ENCODE data around the gene PSIP1. TPM values are rescaled to one million over a fixed set of nuclear protein-coding genes. Genes with fewer than 3 reads are reported as not detected.
"Not testable (repeated sequence)": the region's sequence is repeated elsewhere in the genome, so short reads cannot be mapped to it uniquely, and the experiment has no call there.

Gene PSIP1
- total RNA-seq, 6 experiments from 2014 or later, result 32.6 to 56.7 (median 48.5) TPM

DNA sequence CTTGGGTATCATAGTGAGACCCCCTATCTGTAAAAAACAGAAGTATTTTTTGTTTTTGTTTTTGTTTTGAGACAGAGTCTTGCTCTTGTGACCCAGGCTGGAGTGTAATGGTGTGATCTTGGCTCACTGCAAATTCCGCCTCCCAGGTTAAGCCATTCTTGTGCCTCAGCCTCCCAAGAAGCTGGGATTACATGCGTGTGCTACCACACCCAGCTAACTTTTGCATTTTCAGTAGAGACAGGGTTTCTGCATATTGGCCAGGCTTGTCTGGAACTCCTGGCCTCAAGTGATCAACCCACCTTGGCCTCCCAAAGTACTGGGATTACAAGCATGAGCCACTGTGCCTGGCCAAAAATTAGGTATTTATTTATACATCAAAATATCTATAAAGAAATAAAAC, 31.9 kb upstream of the PSIP1 start:
- H3K4me1 Mint-ChIP-seq (ENCODE audit: low read depth), result no peaks in the 10 kb centered on the region
- H3K4me3 Mint-ChIP-seq, result no peak overlapping the region
- no peaks in the 10 kb centered on the region; the same call in 1 of the 2 replicates for H3K27me3 Mint-ChIP-seq (ENCODE audit: insufficient read depth)
- H3K27ac Mint-ChIP-seq, result no peak overlapping the region
- H3K9me3 Mint-ChIP-seq, result no peaks in the 10 kb centered on the region
- TF ChIP-seq, protein P1, sequence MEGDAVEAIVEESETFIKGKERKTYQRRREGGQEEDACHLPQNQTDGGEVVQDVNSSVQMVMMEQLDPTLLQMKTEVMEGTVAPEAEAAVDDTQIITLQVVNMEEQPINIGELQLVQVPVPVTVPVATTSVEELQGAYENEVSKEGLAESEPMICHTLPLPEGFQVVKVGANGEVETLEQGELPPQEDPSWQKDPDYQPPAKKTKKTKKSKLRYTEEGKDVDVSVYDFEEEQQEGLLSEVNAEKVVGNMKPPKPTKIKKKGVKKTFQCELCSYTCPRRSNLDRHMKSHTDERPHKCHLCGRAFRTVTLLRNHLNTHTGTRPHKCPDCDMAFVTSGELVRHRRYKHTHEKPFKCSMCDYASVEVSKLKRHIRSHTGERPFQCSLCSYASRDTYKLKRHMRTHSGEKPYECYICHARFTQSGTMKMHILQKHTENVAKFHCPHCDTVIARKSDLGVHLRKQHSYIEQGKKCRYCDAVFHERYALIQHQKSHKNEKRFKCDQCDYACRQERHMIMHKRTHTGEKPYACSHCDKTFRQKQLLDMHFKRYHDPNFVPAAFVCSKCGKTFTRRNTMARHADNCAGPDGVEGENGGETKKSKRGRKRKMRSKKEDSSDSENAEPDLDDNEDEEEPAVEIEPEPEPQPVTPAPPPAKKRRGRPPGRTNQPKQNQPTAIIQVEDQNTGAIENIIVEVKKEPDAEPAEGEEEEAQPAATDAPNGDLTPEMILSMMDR (IDR thresholded peaks at IDR 0.05), result no peak
- H3K36me3 Mint-ChIP-seq (ENCODE audit: low read depth), result no peaks in the 10 kb centered on the region
- DNase-seq, result no peak

DNA sequence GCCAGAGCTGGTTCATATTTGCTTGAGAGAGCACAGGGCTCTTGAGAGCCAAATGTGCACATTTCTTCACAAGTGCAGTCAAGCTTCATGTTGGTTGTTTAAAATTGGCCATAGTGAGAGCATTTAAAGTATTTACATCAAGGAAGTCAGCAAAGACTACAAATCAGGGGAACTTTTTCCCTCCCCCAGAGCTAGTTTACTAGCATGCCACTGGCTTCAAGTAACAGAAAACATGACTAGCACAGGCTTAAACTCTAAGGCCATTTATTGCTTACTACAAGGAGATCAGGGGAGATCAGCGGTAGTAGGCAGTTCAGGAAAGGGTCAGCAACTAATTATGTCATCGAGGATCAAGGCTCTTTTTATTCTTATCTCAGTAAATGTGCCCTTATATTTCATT, 31.1 kb upstream of the PSIP1 start:
- H3K4me1 Mint-ChIP-seq (ENCODE audit: low read depth), result no peaks in the 10 kb centered on the region
- no peak overlapping the region for H3K4me3 Mint-ChIP-seq
- DNase-seq, result no peak
- TF ChIP-seq, protein P1 (IDR thresholded peaks at IDR 0.05), result no peak
- no peaks in the 10 kb centered on the region for H3K9me3 Mint-ChIP-seq
- H3K27ac Mint-ChIP-seq, result no peak overlapping the region
- no peaks in the 10 kb centered on the region for H3K36me3 Mint-ChIP-seq (ENCODE audit: low read depth)
- no peaks in the 10 kb centered on the region; the same call in 1 of the 2 replicates for H3K27me3 Mint-ChIP-seq (ENCODE audit: insufficient read depth)

DNA sequence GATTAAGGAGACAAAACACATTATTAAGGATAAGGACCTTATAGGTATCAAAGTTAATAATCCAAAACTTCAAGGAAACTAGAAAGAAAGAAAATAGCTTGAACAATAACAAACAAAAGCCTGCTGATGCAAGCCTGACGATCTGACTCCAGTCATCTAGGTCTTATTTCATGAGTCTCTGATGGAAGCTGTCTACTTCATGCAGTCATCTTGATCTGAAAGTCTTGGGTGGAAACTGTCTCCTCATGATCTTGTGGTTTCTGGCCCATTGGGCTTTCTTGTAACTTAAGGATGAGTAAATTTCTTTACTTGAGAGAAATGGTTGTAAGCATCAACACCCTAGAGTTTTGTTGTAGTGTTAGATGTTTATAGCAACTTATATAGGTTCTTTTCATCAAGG, 20.6 kb upstream of the PSIP1 start:
- H3K9me3 Mint-ChIP-seq, result no peaks in the 10 kb centered on the region
- no peak overlapping the region for H3K27ac Mint-ChIP-seq
- no peak for DNase-seq
- H3K27me3 Mint-ChIP-seq (ENCODE audit: insufficient read depth), result no peaks in the 10 kb centered on the region
- no peaks in the 10 kb centered on the region for H3K36me3 Mint-ChIP-seq (ENCODE audit: low read depth)
- no peaks in the 10 kb centered on the region for H3K4me1 Mint-ChIP-seq (ENCODE audit: low read depth)
- no peak overlapping the region for H3K4me3 Mint-ChIP-seq
- TF ChIP-seq, protein P1 (IDR thresholded peaks at IDR 0.05), result no peak

DNA sequence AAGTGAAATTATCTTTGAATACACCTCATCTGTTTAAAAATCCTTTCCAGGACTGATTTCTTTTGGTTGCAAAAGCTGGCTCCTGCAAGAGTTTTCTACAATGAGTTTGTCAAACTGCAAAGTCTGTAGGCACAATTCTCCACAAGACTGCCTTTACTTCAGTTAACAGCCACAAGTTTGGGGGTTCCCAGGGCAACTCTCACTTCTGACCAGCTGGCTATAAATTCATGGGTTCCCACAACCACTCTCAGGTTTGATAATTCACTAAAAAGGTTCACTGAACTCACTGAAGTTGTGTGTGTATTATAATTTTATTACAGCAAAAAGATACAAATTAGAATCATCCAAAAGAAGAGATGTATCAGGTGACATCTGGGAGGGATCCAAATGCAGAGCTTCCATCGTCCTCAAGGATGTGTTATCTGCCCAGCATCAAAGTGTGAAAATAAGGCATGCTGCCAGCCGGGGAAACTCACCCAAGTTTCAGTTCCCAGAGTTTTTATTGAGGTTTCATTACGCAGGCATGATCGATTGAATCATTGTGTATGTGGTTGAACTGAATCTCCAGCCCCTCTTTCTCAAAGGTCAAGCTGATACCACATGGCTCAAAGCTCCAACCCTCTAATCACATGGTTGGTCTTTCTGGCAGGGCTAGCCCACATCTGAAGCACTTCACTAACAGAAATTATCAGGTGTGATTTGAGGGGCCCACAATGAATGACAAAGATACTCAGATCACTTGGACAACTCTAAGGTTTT, 19.0 kb upstream of the PSIP1 start:
- Mint-ChIP-seq H3K27ac (no peak overlapping the region), H3K4me3 (no peak overlapping the region), H3K36me3 (ENCODE audit: low read depth) (no peaks in the 10 kb centered on the region), H3K4me1 (ENCODE audit: low read depth) (no peaks in the 10 kb centered on the region), H3K9me3 (no peaks in the 10 kb centered on the region), H3K27me3 (ENCODE audit: insufficient read depth) (peaks cover 2% of the 10 kb centered on the region; the same call in 1 of the 2 replicates)
- DNase-seq, result no peak
- TF ChIP-seq, protein P1 (IDR thresholded peaks at IDR 0.05), result no peak

DNA sequence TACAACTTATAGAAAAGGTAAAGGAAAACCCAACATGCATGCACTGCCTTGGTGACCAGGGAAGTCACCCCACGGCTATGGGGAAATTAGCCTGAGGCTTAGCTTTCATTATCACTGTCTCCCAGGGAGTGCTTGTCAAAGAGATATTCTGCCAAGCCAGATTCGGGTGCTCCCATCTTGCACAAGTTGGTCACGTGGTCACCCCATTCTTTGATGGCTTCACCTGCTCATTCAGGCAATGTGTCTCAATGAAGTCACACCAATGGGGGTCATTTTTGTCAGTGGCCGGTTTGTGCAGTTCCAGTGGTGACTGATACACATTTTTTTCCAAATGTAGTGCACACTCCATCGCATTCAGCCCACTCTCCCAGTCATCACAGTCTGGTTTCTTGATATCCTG, 16.3 kb upstream of the PSIP1 start:
- not testable (repeated sequence) for H3K4me1 Mint-ChIP-seq (ENCODE audit: low read depth); H3K36me3 Mint-ChIP-seq (ENCODE audit: low read depth); H3K9me3 Mint-ChIP-seq; H3K27ac Mint-ChIP-seq; H3K4me3 Mint-ChIP-seq; H3K27me3 Mint-ChIP-seq (ENCODE audit: insufficient read depth); DNase-seq

DNA sequence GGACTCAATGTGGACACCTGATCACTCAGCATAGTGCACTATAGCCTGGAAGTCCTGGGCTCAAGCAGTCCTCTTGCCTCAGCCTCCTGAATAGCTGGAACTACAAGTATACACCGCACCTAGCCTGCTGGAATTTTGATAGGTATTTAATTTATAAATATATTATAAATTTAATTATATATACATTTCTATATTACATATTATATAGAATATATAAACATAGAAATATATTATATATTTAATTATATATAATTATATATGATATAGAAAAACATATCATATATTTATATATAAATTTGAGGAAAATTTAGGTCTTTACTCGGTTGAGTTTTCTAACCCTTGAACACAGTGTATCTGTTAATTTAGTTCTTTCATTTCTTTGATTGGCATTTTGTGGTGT, 15.2 kb upstream of the PSIP1 start:
- TF ChIP-seq, protein P1 (IDR thresholded peaks at IDR 0.05), result no peak
- peaks cover 5% of the 10 kb centered on the region for H3K27me3 Mint-ChIP-seq (ENCODE audit: insufficient read depth)
- no peaks in the 10 kb centered on the region for H3K4me1 Mint-ChIP-seq (ENCODE audit: low read depth)
- no peaks in the 10 kb centered on the region for H3K36me3 Mint-ChIP-seq (ENCODE audit: low read depth)
- DNase-seq, result no peak
- no peaks in the 10 kb centered on the region for H3K9me3 Mint-ChIP-seq
- no peak overlapping the region for H3K4me3 Mint-ChIP-seq
- H3K27ac Mint-ChIP-seq, result no peak overlapping the region

All from HFFc6 (cell line).